Measurements from ENCODE around the gene COPS2.

Gene COPS2

GRCh38 chr15:49155834-49156627, 632 bp upstream of the COPS2 start:
- FAIRE-seq = no peak

GRCh38 chr15:49154799-49155109, 645 bp downstream of the COPS2 start:
- FAIRE-seq = no peak

- no peak for FAIRE-seq
These were observed 1.0 kb downstream of the COPS2 start for GRCh38 chr15:49154359-49154758.

GRCh38 chr15:49152552-49153312, 2.7 kb downstream of the COPS2 start:
- FAIRE-seq = no peak

- no peak for FAIRE-seq
These were observed 3.6 kb downstream of the COPS2 start for GRCh38 chr15:49151831-49152230.

GRCh38 chr15:49148727-49149126, 6.7 kb downstream of the COPS2 start:
- FAIRE-seq = no peak

- FAIRE-seq = no peak
These were observed 7.1 kb downstream of the COPS2 start for GRCh38 chr15:49148298-49148697.

GRCh38 chr15:49145651-49146609, 9.5 kb downstream of the COPS2 start:
- FAIRE-seq = peak; percentile 41

- FAIRE-seq = no peak
These were observed 17.5 kb downstream of the COPS2 start for GRCh38 chr15:49137861-49138260.

GRCh38 chr15:49135911-49136310, 19.5 kb downstream of the COPS2 start:
- FAIRE-seq = no peak

GRCh38 chr15:49135342-49135857, 20.0 kb downstream of the COPS2 start:
- no peak for FAIRE-seq

- no peak for FAIRE-seq
These were observed 20.6 kb downstream of the COPS2 start for GRCh38 chr15:49134683-49135341.

- no peak for FAIRE-seq
These were observed 24.0 kb downstream of the COPS2 start for GRCh38 chr15:49131403-49131802.

GRCh38 chr15:49124371-49124770, 31.0 kb downstream of the COPS2 start:
- no peak for FAIRE-seq

GRCh38 chr15:49122541-49123062, 32.8 kb downstream of the COPS2 start:
- peak; percentile 51 for FAIRE-seq

- no peak for FAIRE-seq
These were observed 33.5 kb downstream of the COPS2 start for GRCh38 chr15:49121901-49122300.

GRCh38 chr15:49120832-49121231, 34.6 kb downstream of the COPS2 start:
- FAIRE-seq = no peak

- no peak for FAIRE-seq
These were observed 39.1 kb downstream of the COPS2 start for GRCh38 chr15:49116108-49116857.

- FAIRE-seq = no peak
These were observed 40.3 kb downstream of the COPS2 start for GRCh38 chr15:49115062-49115461.

- no peak for FAIRE-seq
These were observed 45.0 kb downstream of the COPS2 start for GRCh38 chr15:49110158-49110944.

All from colon (tissue), 2 donors.